HG02884 (cell line): ENCODE data around the gene COX6A2.

Experiments used
- ATAC-seq: cut with Tn5 transposase; IDR thresholded peaks from one replicate; pipeline ENCODE4 v1.9.1; 2021; ENCODE audit warnings: mild to moderate bottlenecking, moderate library complexity; ENCODE audit not compliant: unreplicated experiment

Gene COX6A2

DNA sequence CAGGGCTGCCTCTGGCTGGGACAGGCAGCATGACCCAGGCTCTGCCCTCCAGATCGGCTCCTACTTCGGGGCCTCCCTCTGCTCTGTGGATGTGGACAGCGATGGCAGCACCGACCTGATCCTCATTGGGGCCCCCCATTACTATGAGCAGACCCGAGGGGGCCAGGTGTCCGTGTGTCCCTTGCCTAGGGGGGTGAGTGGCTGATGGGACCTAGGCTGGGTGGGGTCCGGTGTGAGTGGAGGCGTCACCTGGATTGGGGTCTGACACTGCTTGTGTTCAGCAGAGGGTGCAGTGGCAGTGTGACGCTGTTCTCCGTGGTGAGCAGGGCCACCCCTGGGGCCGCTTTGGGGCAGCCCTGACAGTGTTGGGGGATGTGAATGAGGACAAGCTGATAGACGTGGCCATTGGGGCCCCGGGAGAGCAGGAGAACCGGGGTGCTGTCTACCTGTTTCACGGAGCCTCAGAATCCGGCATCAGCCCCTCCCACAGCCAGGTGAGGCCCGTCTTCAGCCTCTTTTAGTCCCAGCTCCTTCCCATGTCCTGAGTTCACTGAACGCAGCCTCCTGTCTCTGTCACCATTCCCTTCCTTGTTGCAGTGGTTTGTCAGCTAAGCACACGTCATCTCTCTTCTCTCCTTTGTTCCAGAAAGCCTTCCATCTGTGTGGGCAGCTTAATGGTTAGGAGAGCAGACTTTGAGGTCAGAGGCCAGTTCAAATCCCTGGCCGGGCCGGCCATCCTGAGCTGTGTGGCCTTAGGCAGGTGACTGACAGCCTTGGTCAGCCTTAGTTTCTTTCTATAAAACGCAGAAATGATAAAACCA lies 16.9 kb downstream of the COX6A2 start:
- ATAC-seq, result no peak

GRCh38 chr16:31410082-31410481 lies 18.1 kb downstream of the COX6A2 start:
- ATAC-seq, result no peak

GRCh38 chr16:31409433-31409832 lies 18.7 kb downstream of the COX6A2 start:
- no peak for ATAC-seq

DNA sequence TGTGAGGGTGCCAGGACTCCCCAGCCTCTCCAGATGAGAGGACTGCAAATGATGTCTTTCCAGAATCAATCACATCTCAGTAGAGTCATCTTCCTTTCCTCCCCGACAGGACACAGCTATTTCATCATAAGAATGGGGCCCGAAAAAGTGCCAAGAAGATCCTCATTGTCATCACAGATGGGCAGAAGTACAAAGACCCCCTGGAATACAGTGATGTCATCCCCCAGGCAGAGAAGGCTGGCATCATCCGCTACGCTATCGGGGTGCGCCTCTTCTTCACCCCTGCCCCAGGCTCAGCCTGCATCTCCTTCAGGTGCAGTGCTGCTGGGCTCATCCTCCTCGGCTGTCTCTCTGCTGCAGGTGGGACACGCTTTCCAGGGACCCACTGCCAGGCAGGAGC lies 20.8 kb downstream of the COX6A2 start:
- ATAC-seq, result no peak

DNA sequence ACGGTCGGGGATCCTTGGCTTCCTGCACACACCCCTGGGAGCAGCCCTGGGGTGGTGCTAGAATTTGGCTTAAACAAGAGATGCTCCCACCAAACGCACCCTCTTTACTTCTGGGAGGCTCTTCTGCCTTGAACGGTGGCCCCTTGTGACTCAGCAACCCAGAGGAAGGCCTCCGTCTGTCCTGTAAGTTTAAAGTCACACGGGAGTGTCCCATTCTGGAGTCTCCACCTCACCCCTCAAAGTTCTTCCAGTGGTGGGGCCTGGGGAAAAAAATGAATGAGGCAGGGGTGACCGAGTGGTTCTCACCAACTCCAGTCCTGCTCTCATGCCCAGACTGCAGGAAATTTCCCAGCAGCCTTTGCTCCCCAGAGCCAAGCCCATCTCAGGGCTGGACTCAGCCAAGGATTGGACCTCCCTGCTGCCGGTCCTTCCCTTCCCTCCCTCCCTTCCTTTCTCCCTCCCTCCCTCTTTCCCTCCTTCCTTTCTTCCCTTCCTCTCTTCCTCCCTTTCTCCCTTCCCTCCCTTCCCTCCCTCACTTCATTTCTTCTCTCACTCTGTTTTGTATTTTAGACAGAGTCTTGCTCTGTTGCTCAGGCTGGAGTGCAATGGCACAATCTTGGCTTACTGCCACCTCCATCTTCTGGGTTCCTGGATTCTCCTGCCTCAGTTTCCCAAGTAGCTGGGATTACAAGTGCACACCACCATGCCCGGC lies 23.7 kb downstream of the COX6A2 start:
- ATAC-seq, result no peak

- ATAC-seq, result no peak
Observed at GRCh38 chr16:31403590-31404352, 24.4 kb downstream of the COX6A2 start.

DNA sequence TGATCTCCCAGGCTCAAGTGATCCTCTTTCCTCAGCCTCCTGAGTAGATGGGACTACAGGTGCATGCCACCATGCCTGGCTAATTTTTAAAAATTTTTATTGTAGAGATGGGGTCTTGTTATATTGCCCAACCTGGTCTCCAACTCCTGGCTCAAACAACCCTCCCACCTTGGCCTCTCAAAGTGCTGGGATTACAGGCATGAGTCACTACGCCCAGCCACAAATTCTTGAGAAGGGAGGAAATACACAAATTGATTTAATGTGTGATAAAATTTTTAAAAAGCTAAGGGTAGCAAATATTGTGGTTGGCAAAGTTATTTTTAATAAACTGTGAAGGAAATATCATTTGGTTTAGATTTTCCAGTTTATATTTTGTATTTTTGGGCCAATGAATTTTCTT lies 25.5 kb downstream of the COX6A2 start:
- no peak for ATAC-seq

DNA sequence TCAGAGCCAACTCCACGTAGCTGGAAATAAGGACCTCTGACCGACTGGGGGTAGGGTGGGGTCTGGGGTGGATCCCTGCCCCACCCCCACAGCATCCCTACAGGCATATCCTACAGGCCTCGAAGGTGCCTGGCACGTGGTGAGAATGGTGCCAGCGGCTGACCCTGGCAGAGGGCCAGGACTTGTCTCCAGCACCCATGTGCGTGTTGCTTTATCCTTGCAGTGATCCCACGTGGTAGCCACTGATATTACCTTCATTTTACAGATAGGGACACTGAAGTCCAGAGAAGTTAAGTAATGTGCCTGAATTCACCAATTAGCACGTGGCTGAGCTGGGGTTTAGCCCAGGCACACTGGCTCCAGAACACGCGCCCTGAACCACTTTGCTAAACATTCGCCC lies 26.7 kb downstream of the COX6A2 start:
- no peak for ATAC-seq

DNA sequence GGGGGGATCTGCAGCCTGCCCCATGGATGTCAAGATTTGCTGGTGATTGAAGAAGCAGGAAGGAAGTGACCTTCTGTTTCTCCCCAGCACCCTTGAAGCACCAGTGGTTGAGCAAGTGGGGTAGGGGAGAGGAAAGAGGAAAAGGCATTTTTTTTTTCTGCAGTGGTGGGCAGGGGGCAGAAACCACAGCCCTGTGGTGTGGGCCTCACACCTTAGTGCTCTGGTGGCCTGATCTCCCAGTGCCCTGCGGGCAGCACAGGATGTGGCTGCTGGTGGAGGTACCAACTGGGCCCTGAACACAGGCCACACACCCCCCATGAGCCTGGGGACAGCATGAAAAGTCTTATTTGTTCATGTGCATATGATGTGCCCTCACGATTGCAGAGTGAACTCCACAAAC lies 28.0 kb downstream of the COX6A2 start:
- no peak for ATAC-seq

DNA sequence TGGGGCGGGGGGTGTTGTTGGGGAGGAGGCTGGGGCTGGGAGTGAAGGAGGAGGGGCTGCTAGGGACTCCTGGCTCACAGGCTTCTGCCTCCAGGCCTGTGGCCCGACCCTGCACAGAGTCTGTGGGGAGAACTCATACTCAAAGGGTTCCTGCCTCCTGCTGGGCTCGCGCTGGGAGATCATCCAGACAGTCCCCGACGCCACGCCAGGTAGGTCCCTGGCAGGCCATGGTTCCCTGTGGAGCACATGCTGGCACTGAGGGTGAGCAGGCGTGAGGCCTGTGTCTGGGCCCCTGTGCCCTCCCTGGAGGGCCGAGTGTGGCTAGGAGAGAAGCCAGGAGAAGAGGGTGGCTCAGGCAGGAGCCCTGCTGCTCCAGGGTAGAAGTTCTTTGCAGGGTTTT lies 30.5 kb downstream of the COX6A2 start:
- ATAC-seq, result no peak

DNA sequence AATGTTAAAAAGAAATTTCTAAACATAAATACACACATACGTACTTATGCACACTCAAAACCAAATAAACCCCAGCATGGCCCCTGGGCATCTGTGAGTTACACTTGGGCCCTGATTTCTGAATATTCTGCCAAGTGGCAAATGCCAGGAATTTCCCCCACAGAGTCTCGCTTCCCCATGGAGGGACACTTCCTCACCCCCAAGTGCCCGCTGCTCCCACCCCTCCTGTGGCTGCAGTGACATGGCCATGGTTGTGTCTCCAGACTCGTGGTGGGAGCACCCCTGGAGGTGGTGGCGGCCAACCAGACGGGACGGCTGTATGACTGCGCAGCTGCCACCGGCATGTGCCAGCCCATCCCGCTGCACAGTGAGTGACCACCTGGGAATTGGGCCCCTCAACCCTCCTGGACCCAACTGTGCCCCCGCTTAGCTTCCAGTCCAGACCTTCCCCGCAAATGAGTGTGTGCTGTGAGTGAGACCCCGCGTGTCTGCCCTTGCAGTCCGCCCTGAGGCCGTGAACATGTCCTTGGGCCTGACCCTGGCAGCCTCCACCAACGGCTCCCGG lies 31.0 kb downstream of the COX6A2 start:
- no peak for ATAC-seq

DNA sequence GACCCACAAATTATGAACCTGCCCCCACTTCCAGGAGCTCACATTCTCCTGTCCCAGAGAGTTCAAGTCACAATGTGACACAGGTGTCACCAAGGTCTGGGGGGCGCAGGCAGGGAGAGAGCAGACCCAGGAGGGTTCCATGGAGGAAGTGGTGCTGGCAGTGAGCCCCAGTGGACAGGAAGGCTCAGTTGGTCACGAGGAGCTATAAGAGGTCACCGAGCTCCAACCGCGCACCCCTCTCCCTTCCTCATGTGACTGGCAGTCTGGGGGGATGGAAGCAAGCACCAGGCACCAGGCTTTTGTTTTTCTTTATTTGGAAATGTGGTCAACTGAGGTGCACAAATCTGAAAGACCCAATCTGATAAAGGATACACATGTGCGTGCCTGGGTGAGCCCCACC lies 32.5 kb downstream of the COX6A2 start:
- no peak for ATAC-seq

- ATAC-seq, result no peak
Observed at GRCh38 chr16:31393056-31393455, 35.1 kb downstream of the COX6A2 start, which contains the start of gene ITGAD. ITGAD (plus strand) TSS chr16:31393335; CDS start chr16:31393361, 26 bp downstream.

- no peak for ATAC-seq
Observed at GRCh38 chr16:31390504-31391041, 37.6 kb downstream of the COX6A2 start.

- ATAC-seq, result no peak
Observed at GRCh38 chr16:31388535-31388934, 39.6 kb downstream of the COX6A2 start.

- ATAC-seq, result no peak
Observed at GRCh38 chr16:31386157-31386984, 41.8 kb downstream of the COX6A2 start.

DNA sequence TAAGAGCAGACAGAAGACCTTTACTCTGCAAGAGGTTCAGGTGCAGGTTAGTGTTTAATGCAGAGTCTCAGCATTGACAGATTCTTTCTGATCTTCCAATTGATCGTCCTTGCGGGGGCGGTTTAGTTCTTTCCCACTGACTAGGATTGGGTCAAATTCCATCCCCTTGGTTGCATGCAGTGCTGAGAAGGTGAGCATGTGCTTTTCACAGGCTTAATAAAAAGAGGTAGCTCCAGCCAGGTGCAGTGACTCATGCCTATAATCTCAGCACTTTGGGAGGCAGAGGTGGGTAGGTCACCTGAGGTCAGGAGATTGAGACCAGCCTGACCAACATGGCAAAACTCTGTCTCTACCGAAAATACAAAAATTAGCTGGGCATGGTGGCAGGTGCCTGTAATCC lies 42.5 kb downstream of the COX6A2 start:
- ATAC-seq, result no peak

DNA sequence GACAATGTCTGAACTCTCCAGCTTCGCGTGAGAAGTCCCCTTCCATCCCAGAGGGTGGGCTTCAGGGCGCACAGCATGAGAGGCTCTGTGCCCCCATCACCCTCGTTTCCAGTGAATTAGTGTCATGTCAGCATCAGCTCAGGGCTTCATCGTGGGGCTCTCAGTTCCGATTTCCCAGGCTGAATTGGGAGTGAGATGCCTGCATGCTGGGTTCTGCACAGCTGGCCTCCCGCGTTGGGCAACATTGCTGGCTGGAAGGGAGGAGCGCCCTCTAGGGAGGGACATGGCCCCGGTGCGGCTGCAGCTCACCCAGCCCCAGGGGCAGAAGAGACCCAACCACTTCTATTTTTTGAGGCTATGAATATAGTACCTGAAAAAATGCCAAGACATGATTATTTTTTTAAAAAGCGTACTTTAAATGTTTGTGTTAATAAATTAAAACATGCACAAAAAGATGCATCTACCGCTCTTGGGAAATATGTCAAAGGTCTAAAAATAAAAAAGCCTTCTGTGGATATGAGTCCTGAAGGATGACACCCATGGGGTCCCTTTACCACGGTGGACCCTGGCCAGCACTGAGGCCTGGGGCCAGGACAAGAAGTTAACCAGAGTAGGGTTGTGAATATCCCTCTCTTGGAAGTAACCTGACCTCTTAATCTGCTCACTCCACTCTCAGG lies 45.5 kb downstream of the COX6A2 start:
- no peak for ATAC-seq

DNA sequence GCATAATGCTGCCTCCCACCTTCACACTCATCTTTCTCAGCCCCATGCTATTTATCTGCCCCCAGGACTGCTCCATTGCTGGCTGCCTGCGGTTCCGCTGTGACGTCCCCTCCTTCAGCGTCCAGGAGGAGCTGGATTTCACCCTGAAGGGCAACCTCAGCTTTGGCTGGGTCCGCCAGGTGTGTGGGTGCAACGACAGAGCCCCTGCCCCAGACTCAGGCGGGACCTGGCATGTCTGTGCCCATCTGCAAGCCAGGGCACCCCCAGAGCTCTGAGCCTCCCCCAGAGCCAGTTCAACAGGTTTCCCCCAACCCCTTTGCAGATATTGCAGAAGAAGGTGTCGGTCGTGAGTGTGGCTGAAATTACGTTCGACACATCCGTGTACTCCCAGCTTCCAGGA lies 48.0 kb downstream of the COX6A2 start:
- no peak for ATAC-seq
